ENCODE data around the gene DNAJC15.

Gene DNAJC15

DNA sequence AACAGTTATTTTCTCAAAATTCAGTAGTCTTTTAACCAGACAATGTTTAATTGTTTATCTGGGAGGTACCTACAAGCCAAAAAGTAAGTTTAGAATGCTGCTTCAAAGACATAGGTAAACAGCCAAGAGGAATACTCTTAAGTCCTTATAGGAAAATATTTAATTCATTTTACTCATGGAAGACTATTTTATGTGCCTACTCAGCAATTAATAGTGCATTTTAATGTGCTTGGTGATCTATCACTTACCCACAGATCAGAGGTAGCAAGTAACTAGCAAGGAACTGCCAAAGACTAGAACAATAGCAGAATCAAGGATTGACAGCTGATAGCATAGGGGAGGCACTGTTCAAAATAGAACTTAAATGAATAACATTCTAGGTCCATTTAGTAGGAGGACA is 60.4 kb downstream of the DNAJC15 start:
- DNase-seq (ENCODE audit: low read depth in 2 of 2), result no peak

- DNase-seq (ENCODE audit: low read depth in 2 of 2), result no peak
Measured at GRCh38 chr13:43085545-43085944, 62.2 kb downstream of the DNAJC15 start.

DNA sequence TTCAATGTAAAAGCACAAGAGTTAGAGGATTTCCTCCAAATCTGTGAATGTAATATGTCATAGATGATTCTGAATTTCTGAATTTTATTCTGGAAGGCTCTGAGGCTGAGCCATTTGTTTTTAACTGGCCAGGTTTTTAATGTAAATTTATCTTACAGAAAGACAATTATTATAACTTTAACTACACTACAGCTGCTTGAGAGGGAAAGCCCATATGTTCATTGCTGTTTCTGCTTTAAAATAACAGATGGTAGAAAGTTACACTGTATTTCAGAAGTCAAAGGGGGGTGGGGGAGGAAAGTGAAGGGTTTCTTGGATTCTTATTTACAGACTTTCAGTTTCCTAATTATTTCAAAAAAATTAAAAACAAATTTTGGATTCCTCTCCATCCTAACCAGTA is 62.8 kb downstream of the DNAJC15 start:
- no peak for DNase-seq (ENCODE audit: low read depth in 2 of 2)

DNA sequence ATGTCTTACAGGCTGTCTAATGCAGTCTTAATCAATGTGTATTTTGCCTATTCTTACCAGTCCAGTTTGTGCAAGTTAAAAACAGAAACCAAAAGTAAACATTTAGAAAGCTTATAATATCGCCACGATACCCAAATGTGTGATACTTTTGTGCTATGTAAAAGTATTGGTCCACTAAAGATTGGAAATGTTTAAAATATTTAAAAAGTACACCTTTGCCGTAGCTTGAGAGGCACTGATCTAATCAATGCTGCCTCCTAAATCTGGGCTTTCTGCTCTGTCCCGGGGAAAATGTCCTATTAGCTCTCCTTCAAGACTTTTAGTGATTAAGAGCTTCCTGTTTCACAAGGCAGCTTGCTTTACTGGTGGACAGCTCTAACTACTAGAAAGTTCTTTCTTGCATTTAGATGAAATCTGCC is 64.7 kb downstream of the DNAJC15 start:
- no peak for DNase-seq (ENCODE audit: low read depth in 2 of 2)

- DNase-seq (ENCODE audit: low read depth in 2 of 2), result no peak
Measured at GRCh38 chr13:43089912-43090498, 66.6 kb downstream of the DNAJC15 start.

- DNase-seq (ENCODE audit: low read depth in 2 of 2), result no peak
Measured at GRCh38 chr13:43094901-43095300, 71.5 kb downstream of the DNAJC15 start.

GRCh38 chr13:43095771-43096719 is 72.7 kb downstream of the DNAJC15 start:
- no peak for DNase-seq (ENCODE audit: low read depth in 2 of 2)

GRCh38 chr13:43100667-43101066 is 77.3 kb downstream of the DNAJC15 start:
- no peak for DNase-seq (ENCODE audit: low read depth in 2 of 2)

DNA sequence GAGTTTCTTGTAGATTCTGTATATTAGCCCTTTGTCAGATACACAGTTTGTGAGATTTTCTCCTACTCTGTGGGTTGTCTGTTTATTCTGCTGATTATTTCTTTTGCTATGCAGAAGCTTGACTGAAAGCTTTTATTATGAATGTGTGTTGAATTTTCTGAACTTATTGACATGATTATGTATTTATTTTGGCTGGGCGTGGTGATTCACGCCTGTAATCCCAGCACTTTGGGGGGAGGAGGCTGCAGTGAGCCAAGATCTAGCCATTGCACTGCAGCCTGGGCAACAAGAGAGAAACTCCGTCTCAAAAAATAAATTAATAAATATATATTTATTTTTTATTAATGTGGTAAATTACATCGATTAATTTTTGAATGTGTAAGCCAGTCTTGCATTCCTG is 78.9 kb downstream of the DNAJC15 start:
- no peak for DNase-seq (ENCODE audit: low read depth in 2 of 2)

- no peak for DNase-seq (ENCODE audit: low read depth in 2 of 2)
Measured at GRCh38 chr13:43107780-43108179, 84.4 kb downstream of the DNAJC15 start.

GRCh38 chr13:43110036-43110435 is 86.7 kb downstream of the DNAJC15 start:
- no peak for DNase-seq (ENCODE audit: low read depth in 2 of 2)

DNA sequence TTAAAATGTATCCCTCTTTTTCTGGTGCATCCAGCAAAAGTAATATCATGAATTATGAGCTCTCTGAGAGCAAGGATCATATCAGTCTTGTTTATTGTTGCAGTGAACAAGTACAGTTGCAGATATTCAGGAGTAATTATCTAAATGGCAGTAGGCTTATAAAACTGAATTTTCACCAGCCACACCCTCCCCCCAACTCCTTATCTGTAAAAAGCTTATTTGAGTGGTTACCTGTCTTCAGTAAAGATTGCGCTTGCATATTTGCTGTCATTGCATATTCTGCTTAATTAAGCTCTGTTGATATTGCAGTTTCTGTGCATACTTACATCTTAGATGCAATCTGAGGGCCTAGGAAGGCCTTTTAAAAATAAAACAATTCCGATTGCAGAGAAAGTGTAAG is 87.3 kb downstream of the DNAJC15 start:
- no peak for DNase-seq (ENCODE audit: low read depth in 2 of 2)

GRCh38 chr13:43111559-43112400 is 88.4 kb downstream of the DNAJC15 start:
- no peak for DNase-seq (ENCODE audit: low read depth in 2 of 2)

GRCh38 chr13:43113603-43114002 is 90.2 kb downstream of the DNAJC15 start:
- no peak for DNase-seq (ENCODE audit: low read depth in 2 of 2)

DNA sequence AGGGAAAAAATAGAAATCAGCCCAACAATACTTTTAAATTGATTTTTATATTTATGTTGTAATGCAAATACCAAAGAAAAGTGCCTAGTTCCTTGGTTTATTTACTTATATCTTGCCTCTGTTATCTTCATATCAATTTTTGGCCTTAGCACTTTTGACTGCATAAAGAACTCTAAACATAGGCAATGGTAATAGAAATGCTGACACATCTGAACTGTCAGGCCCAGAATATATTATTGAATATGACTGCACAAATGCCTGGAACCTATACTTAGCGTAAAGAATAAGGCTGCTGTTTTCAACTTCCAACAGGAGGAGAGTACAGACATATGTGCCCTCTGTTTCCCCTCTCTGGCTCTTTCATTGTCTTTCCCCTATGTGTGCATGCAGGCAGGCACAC is 91.1 kb downstream of the DNAJC15 start:
- DNase-seq (ENCODE audit: low read depth in 2 of 2), result no peak

GRCh38 chr13:43115141-43115540 is 91.8 kb downstream of the DNAJC15 start:
- no peak for DNase-seq (ENCODE audit: low read depth in 2 of 2)

DNA sequence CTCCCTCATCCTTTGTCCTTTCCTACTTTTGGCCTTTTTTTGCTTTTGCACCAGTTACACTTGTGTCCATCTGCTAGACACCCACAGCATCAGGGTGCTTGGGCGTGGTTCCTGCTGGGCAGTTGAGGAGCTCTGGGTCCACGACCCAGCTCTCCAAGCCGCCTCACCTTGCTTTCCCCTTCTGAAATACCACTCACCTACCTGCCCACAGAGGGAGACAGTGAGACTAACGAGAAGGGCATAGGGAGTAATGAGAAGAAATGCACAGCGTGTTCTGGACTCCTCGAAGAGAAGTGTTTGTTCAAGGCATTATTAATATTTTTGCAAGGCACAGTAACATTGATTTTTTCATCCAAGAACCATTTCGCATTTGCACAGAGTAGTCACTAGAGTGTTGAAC is 92.9 kb downstream of the DNAJC15 start:
- DNase-seq (ENCODE audit: low read depth in 2 of 2), result no peak

DNA sequence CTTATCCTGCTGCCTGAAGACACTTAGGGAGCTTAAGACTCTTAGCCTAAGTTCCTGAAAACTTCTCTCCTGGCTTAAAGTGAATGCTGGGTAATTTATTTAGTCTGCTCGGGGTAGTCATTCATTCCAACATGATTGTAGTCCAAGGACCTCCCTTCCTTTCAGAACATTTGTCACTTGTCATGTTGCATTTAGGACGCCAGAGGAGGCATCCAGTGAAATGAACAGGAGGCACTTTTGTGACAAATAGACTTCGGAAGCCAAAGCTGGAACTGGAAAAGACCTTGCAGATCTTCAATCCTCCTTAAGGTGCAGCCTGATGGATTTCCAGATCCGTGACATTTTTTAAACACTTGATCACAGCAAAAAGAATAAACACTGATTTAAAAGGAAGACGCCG is 95.1 kb downstream of the DNAJC15 start:
- no peak for DNase-seq (ENCODE audit: low read depth in 2 of 2)

DNA sequence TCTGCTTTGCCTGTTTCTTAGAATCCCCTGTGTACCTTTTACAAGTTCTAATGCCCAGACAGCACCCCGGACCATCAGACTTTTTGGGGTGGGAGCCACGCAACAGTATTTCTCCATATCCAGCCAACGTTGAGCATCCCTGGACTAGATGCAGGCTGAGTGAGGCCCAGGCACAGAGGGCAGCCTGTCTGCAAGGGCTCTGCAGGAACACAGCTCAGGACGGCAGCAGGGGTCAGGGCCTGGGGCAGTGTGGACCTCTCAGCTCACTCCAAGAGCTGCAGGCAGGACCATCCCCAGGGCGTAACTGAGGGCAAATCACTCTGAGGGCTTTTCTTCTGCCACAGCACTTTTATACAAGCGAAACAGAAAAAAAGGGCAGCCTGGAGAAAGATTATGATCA is 95.8 kb downstream of the DNAJC15 start:
- no peak for DNase-seq (ENCODE audit: low read depth in 2 of 2)

GRCh38 chr13:43122791-43123190 is 99.4 kb downstream of the DNAJC15 start:
- no peak for DNase-seq (ENCODE audit: low read depth in 2 of 2)

GRCh38 chr13:43123856-43124255 is 100.5 kb downstream of the DNAJC15 start:
- no peak for DNase-seq (ENCODE audit: low read depth in 2 of 2)

- no peak for DNase-seq (ENCODE audit: low read depth in 2 of 2)
Measured at GRCh38 chr13:43124490-43124889, 101.1 kb downstream of the DNAJC15 start.
